ENCODE measurements around the gene HAO2.
"Not testable (repeated sequence)": the region's sequence is repeated elsewhere in the genome, so short reads cannot be mapped to it uniquely, and the experiment has no call there.

HAO2 gene

DNA sequence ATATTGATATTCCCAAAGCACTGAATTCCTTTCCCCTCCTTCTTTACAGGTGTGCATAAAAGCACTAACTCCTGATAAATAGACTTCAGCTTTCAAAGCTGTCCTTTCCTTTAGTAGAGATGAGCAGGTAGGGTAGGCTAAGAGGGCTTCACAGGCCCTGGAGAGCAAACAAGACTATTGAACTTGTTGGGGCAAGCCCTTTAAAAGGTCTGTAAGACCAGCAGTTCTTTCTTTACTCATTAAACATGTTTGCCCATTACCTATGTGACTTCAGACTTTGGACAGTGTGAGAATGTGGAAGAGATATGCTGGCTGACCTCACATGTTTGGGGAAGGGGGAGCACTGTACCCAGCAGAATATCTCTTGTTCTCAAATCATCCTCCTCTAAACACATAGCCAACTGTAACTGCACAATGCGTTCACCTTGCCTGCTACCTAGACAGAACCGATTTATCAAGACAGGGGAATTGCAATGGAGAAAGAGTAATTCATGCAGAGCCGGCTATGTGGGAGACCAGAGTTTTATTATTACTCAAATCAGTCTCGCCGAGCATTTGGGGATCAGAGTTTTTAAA, 27.1 kb upstream of the HAO2 start:
- TF ChIP-seq, protein P1, sequence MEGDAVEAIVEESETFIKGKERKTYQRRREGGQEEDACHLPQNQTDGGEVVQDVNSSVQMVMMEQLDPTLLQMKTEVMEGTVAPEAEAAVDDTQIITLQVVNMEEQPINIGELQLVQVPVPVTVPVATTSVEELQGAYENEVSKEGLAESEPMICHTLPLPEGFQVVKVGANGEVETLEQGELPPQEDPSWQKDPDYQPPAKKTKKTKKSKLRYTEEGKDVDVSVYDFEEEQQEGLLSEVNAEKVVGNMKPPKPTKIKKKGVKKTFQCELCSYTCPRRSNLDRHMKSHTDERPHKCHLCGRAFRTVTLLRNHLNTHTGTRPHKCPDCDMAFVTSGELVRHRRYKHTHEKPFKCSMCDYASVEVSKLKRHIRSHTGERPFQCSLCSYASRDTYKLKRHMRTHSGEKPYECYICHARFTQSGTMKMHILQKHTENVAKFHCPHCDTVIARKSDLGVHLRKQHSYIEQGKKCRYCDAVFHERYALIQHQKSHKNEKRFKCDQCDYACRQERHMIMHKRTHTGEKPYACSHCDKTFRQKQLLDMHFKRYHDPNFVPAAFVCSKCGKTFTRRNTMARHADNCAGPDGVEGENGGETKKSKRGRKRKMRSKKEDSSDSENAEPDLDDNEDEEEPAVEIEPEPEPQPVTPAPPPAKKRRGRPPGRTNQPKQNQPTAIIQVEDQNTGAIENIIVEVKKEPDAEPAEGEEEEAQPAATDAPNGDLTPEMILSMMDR (IDR thresholded peaks at IDR 0.05; ENCODE audit: insufficient read depth, low read depth, low read length, missing control alignments): no peak
- DNase-seq (ENCODE audit: low read depth): no peak
- no peak overlapping the region for H3K4me3 ChIP-seq (ENCODE audit: low read depth, low read length)

DNA sequence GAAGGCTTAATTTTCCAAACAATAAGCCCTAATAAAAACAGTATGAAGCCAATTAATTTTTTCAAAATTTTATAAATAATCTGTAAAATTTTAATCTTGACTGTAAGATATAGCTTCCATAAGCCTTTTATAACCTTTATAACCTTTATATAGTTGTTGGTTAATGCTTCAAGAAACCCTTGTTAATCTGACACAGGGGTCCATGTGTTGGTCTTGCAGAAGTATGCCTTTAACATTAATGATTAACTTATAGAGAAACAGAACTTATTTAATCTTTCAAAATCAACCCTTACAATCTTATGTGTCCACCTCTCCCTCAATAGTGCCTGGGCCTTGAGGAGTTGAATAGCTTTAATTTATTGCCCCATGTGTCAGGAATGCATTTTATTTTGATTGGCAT, 23.2 kb upstream of the HAO2 start:
- H3K4me3 ChIP-seq (ENCODE audit: low read depth, low read length): no peak overlapping the region
- no peak for DNase-seq (ENCODE audit: low read depth)
- TF ChIP-seq, protein P1 (IDR thresholded peaks at IDR 0.05; ENCODE audit: insufficient read depth, low read depth, low read length, missing control alignments): no peak

DNA sequence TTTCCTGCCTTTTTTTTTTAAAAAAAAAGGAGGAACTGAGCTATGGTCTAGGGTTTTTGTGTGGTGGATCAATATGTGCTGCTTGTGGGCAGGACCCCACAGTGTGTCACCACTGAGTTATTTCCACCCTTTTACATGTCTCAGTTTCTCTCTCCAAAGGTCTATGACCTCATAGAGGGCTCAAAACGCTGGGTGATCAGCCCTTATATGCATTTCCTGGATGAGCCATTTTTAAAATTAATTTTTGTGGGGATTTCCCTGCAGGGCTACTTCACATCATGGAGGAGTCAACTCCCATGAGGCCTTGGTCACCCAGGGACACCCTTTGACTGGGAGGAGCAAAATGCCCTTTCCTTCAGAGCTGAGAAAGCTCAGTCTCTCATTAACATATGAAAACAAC, 20.7 kb upstream of the HAO2 start:
- DNase-seq (ENCODE audit: low read depth): peak; percentile 84
- TF ChIP-seq, protein P1 (IDR thresholded peaks at IDR 0.05; ENCODE audit: insufficient read depth, low read depth, low read length, missing control alignments): no peak
- no peak overlapping the region for H3K4me3 ChIP-seq (ENCODE audit: low read depth, low read length)

DNA sequence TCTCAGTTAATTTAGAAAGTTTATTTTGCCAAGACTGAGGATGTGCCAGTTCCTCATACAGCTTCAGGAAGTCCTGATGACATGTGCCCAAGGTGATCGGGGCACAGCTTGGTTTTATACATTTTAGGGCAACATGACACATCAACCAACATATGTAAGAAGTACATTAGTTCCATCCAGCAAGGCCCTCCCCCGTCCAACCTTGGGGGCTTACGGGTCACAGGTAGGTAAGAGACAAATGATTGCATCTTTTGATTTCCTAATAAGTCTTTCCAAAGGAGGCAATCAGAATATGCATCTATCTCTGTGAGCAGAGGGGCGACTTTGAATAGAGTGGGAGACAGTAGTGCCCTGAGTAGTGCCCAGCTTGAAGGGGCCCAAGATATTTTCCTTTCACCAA, 19.6 kb upstream of the HAO2 start:
- no peak overlapping the region for H3K4me3 ChIP-seq (ENCODE audit: low read depth, low read length)
- TF ChIP-seq, protein P1 (IDR thresholded peaks at IDR 0.05; ENCODE audit: insufficient read depth, low read depth, low read length, missing control alignments): no peak
- no peak for DNase-seq (ENCODE audit: low read depth)

DNA sequence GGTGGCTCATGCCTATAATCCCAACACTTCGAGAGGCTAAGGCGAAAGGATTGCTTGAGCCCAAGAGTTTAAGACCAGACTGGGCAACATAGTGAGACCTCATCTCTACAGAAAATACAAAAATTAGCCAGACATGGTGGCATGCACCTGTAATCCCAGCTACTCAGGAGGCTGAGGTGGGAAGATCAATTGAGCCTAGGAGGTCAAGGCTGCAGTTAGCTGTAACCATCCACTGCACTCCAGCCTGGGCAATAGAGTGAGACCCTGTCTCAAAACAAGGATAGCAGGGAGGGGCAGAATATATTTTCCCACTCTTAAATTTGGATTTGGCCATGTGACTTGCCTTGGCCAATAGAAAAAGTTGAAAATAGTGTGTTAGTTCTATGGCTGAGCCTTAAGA, 17.7 kb upstream of the HAO2 start:
- not testable (repeated sequence) for DNase-seq (ENCODE audit: low read depth); H3K4me3 ChIP-seq (ENCODE audit: low read depth, low read length)

DNA sequence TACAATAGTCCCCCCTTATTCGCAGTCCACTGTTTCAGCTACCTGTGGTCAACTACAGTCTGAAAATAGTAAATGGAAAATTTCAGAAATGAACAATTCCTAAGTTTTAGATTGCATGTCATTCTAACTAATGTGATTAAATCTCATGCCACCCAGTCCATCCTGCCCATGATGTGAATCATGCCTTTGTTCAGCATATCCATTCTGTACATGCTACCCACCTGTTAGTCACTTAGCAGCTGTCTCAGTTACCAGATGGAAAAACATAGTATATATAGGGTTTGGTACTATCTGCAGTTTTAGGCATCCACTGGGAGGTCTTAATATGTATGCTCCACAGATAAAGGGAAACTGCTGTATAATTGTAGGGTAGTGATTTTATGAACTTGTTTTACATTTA, 16.6 kb upstream of the HAO2 start:
- TF ChIP-seq, protein P1 (IDR thresholded peaks at IDR 0.05; ENCODE audit: insufficient read depth, low read depth, low read length, missing control alignments): no peak
- no peak overlapping the region for H3K4me3 ChIP-seq (ENCODE audit: low read depth, low read length)
- no peak for DNase-seq (ENCODE audit: low read depth)

DNA sequence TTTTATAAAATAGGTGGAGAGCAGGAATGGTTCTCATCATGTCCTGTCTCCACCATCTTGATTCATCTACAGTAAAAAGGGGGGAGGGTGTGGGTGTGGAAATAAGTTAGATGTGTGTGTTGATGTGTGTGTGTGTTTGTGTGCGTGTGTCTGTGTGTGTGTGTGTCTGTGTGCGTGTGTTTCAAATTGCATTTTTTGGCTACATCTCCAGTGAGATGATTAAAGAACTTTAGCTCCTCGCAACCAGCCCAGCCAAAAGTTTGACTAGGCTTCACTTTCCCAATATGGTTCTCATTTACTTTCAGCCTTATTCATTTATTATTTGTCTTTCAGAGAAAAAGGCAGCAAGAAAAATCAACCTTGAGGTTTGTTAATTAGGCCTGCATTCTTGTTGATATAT, 14.7 kb upstream of the HAO2 start:
- TF ChIP-seq, protein P1 (IDR thresholded peaks at IDR 0.05; ENCODE audit: insufficient read depth, low read depth, low read length, missing control alignments): no peak
- no peak for DNase-seq (ENCODE audit: low read depth)

More for the DNA sequence above, 14.7 kb upstream of the HAO2 start:
- no peak overlapping the region for H3K4me3 ChIP-seq (ENCODE audit: low read depth, low read length)
